ENCODE measurements around the gene IKZF2.

The IKZF2 gene

GRCh38 chr2:213091765-213092164 is 59.6 kb downstream of the IKZF2 start:
- DNase-seq: no peak

GRCh38 chr2:213090772-213091171 is 60.6 kb downstream of the IKZF2 start:
- DNase-seq: no peak

GRCh38 chr2:213089438-213089837 is 62.0 kb downstream of the IKZF2 start:
- DNase-seq: no peak

- DNase-seq: no peak
Observed at GRCh38 chr2:213087040-213087439, 64.4 kb downstream of the IKZF2 start.

- DNase-seq: no peak
Observed at GRCh38 chr2:213086571-213086970, 64.8 kb downstream of the IKZF2 start.

GRCh38 chr2:213086050-213086449 is 65.4 kb downstream of the IKZF2 start:
- DNase-seq: no peak

GRCh38 chr2:213085538-213085937 is 65.9 kb downstream of the IKZF2 start:
- DNase-seq: no peak

GRCh38 chr2:213084261-213084660 is 67.2 kb downstream of the IKZF2 start:
- DNase-seq: no peak

GRCh38 chr2:213080969-213081617 is 70.3 kb downstream of the IKZF2 start:
- no peak for DNase-seq

GRCh38 chr2:213079756-213080155 is 71.7 kb downstream of the IKZF2 start:
- no peak for DNase-seq

GRCh38 chr2:213078686-213079085 is 72.7 kb downstream of the IKZF2 start:
- DNase-seq: no peak

GRCh38 chr2:213069531-213069930 is 81.9 kb downstream of the IKZF2 start:
- DNase-seq: no peak

- DNase-seq: no peak
Observed at GRCh38 chr2:213068676-213069359, 82.6 kb downstream of the IKZF2 start.

GRCh38 chr2:213067888-213068287 is 83.5 kb downstream of the IKZF2 start:
- no peak for DNase-seq

GRCh38 chr2:213066443-213066743 is 85.0 kb downstream of the IKZF2 start:
- no peak for DNase-seq

- DNase-seq: no peak
Observed at GRCh38 chr2:213065583-213066442, 85.6 kb downstream of the IKZF2 start.

GRCh38 chr2:213064099-213064498 is 87.3 kb downstream of the IKZF2 start:
- DNase-seq: no peak

- DNase-seq: no peak
Observed at GRCh38 chr2:213057977-213058376, 93.4 kb downstream of the IKZF2 start.

- DNase-seq: no peak
Observed at GRCh38 chr2:213046431-213046830, 105.0 kb downstream of the IKZF2 start.

- DNase-seq: no peak
Observed at GRCh38 chr2:213043566-213043965, 107.8 kb downstream of the IKZF2 start.

GRCh38 chr2:213042262-213042661 is 109.2 kb downstream of the IKZF2 start:
- DNase-seq: no peak

- DNase-seq: no peak
Observed at GRCh38 chr2:213036836-213037235, 114.6 kb downstream of the IKZF2 start.

GRCh38 chr2:213034585-213034984 is 116.8 kb downstream of the IKZF2 start:
- DNase-seq: no peak

- DNase-seq: no peak
Observed at GRCh38 chr2:213032607-213033006, 118.8 kb downstream of the IKZF2 start.

Data from effector CD4-positive, alpha-beta T cell (primary cell).